ENCODE measurements around the gene ZNF329. TPM values are rescaled to one million over a fixed set of nuclear protein-coding genes. Genes with fewer than 3 reads are reported as not detected.

The ZNF329 gene
- total and polyA plus RNA-seq, 9 of the 15 experiments (the other 6 are each of a cell fraction or from before 2014, with no cell fraction given) = 0.21 to 3.6 (median 2.2) TPM

DNA sequence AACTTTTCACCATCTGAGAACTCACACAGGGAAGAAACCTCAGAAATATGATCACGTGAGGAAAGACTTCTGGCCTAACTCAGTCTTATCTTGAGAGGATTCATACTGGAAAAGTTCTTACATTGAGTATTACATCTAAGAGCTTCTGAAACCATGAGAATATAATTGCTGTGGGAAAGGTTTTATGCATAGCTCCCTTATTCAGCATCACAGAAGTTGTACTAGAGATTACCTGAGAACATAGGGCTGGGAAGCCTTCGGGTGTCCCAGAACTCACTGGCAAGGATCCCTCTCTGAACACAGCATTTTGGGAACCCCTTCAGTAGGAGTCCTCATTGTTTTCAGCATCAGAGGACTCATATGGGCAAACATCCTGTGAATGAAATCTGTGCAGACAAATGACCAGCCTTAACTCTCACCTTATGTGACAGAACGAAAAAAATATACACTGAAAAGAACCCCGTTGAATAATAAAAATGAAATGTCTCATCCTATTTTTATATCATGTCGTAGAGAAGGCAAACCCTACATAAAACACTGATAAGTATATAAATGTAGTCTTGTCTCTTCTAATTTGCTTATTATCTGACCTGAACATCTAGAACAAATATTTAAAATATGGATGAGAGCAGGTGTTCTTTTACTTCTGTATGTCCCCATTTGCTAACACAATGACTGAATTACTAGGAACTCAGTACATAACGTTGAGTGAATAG, 46.5 kb upstream of the ZNF329 start (continued):
- TF ChIP-seq TRIM28 (IDR thresholded peaks at IDR 0.05) = peak; percentile 100
- TF ChIP-seq, protein P1, sequence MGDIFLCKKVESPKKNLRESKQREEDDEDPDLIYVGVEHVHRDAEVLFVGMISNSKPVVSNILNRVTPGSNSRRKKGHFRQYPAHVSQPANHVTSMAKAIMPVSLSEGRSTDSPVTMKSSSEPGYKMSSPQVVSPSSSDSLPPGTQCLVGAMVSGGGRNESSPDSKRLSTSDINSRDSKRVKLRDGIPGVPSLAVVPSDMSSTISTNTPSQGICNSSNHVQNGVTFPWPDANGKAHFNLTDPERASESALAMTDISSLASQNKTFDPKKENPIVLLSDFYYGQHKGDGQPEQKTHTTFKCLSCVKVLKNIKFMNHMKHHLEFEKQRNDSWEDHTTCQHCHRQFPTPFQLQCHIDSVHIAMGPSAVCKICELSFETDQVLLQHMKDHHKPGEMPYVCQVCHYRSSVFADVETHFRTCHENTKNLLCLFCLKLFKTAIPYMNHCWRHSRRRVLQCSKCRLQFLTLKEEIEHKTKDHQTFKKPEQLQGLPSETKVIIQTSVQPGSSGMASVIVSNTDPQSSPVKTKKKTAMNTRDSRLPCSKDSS (IDR thresholded peaks at IDR 0.05; ENCODE audit: low read depth, partially characterized antibody) = peak; percentile 89
- TF ChIP-seq, protein P2, sequence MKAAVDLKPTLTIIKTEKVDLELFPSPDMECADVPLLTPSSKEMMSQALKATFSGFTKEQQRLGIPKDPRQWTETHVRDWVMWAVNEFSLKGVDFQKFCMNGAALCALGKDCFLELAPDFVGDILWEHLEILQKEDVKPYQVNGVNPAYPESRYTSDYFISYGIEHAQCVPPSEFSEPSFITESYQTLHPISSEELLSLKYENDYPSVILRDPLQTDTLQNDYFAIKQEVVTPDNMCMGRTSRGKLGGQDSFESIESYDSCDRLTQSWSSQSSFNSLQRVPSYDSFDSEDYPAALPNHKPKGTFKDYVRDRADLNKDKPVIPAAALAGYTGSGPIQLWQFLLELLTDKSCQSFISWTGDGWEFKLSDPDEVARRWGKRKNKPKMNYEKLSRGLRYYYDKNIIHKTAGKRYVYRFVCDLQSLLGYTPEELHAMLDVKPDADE (conservative IDR thresholded peaks at IDR 0.05; ENCODE audit: control insufficient read depth, low read depth, low read length) = peak; percentile 97
- TF ChIP-seq CBX5 (IDR thresholded peaks at IDR 0.05; ENCODE audit: borderline replicate concordance, low read depth) = peak; percentile 75; the same call in 1 of the 2 replicates
- no peak for TF ChIP-seq ZNF175 (CRISPR knock-in tag; IDR thresholded peaks at IDR 0.05; ENCODE audit: low read depth)
- TF ChIP-seq CBX3 (IDR thresholded peaks at IDR 0.05; ENCODE audit: borderline replicate concordance in 1 of 2, low read length in 2 of 2) = peak; percentile 57 to 90; a peak in 2 of 3 replicates

DNA sequence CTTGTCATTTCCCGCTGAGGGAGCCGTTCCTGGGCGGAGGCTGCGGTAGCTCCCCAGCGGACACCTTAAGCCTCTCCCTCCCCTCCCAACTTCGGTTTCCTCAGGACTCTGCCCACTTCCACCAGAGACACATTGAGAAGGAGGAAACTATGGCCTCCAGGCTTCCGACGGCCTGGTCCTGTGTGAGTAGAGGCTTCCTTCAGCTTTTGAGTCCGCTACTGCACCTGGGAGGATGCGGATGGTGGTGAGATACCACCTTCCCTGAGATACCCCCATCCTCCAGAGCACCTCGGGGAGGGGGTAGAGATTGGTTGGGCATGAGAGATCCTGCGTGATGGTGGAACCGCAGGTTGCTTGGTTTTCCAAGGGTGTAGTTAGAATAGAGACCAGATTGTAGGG, 33.2 kb upstream of the ZNF329 start:
- CTCF ChIA-PET (ENCODE audit: low intra/inter-chr PET ratio) = no interaction called here
- H3K9ac ChIP-seq (ENCODE audit: insufficient read depth in 1 of 2, low read depth in 2 of 2, low read length in 2 of 2) = peak overlapping the region; percentile 95 to 97
- DNase-seq (ENCODE audit: extremely low read depth in 1 of 4, low spot score in 3 of 4) (no peak), FAIRE-seq (no peak), ATAC-seq (no peak)
- H3K79me2 ChIP-seq (ENCODE audit: control insufficient read depth, insufficient read depth, low read length) = peaks cover 25% of the 10 kb centered on the region
- intact Hi-C loops (cut with micrococcal nuclease) = loop anchor here (1.0 to 5.0 kb wide), 6 partner anchors 94 to 328 kb away; partner anchors contain the start of genes RPS5, SLC27A5, ZNF446 and ZNF8
- in situ Hi-C loops (cut with MboI) = no loop called here
- POLR2A ChIA-PET = interaction anchor here (0.5 to 1.9 kb wide), 20 partner anchors 8 to 398 kb away, joined by 3 to 9 read pairs (median 4); partner anchors contain the start of genes ZBTB45 and ZNF584
- H3K4me1 ChIP-seq (replicated peaks in 1 of 2; ENCODE audit: control insufficient read depth in 2 of 2, insufficient read depth in 2 of 2, low read length in 2 of 2) = peaks cover 6 to 14% of the 10 kb centered on the region in 2 experiments; a peak in 4 of 5 replicates
- no peaks in the 10 kb centered on the region for H4K20me1 ChIP-seq (replicated peaks; ENCODE audit: control insufficient read depth, insufficient read depth, low read length)
- H3K4me2 ChIP-seq (ENCODE audit: insufficient read depth, low read length) = peak overlapping the region; percentile 99
- WGBS (ENCODE audit: insufficient coverage, low coverage, missing lambda C conversion rate) = 29% methylated on average over 10 of the region's 13 CpGs
- peaks cover 40% of the 10 kb centered on the region for H3K9me3 ChIP-seq (replicated peaks; ENCODE audit: control insufficient read depth, insufficient read depth, low read depth, low read length)
- peak overlapping the region; percentile 74 for H3K4me3 ChIP-seq
- no peaks in the 10 kb centered on the region for H3K9me1 ChIP-seq (ENCODE audit: control insufficient read depth, insufficient read depth, low read length)
- no peaks in the 10 kb centered on the region for H3K27me3 ChIP-seq (ENCODE audit: control insufficient read depth in 2 of 2, insufficient read depth in 2 of 2, low read length in 2 of 2)
- BruUV-seq (replicated peaks) = TSS peak; percentile 59
- peak overlapping the region; percentile 100 for H3K27ac ChIP-seq (ENCODE audit: extremely low read depth, low read depth, low read length)
- peak overlapping the region; percentile 100 for H2AFZ ChIP-seq (ENCODE audit: low read depth, low read length)
- peaks cover 35% of the 10 kb centered on the region for H3K36me3 ChIP-seq (ENCODE audit: control insufficient read depth, insufficient read depth, low read length)
- TF ChIP-seq, protein P3, sequence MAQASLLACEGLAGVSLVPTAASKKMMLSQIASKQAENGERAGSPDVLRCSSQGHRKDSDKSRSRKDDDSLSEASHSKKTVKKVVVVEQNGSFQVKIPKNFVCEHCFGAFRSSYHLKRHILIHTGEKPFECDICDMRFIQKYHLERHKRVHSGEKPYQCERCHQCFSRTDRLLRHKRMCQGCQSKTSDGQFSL (CRISPR knock-in tag; IDR thresholded peaks at IDR 0.05) = no peak
- TF ChIP-seq, protein P3 (tag; IDR thresholded peaks at IDR 0.05) = no peak
- peak in 1 of 2 experiments; percentile 58; a peak in 1 of 4 replicates for TF ChIP-seq ARNT (IDR thresholded peaks at IDR 0.05)
- TF ChIP-seq NCOR1 (IDR thresholded peaks at IDR 0.05) = no peak
- TF ChIP-seq, protein P4, sequence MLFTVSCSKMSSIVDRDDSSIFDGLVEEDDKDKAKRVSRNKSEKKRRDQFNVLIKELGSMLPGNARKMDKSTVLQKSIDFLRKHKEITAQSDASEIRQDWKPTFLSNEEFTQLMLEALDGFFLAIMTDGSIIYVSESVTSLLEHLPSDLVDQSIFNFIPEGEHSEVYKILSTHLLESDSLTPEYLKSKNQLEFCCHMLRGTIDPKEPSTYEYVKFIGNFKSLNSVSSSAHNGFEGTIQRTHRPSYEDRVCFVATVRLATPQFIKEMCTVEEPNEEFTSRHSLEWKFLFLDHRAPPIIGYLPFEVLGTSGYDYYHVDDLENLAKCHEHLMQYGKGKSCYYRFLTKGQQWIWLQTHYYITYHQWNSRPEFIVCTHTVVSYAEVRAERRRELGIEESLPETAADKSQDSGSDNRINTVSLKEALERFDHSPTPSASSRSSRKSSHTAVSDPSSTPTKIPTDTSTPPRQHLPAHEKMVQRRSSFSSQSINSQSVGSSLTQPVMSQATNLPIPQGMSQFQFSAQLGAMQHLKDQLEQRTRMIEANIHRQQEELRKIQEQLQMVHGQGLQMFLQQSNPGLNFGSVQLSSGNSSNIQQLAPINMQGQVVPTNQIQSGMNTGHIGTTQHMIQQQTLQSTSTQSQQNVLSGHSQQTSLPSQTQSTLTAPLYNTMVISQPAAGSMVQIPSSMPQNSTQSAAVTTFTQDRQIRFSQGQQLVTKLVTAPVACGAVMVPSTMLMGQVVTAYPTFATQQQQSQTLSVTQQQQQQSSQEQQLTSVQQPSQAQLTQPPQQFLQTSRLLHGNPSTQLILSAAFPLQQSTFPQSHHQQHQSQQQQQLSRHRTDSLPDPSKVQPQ (CRISPR knock-in tag; IDR thresholded peaks at IDR 0.05; ENCODE audit: borderline replicate concordance) = no peak
- TF ChIP-seq GATAD2A (IDR thresholded peaks at IDR 0.05) = 0 out of 2 replicates have a peak, but pooled peaks have one; percentile 11

Data from K562 (cell line).